ENCODE results near the gene PPP2R5C.

The PPP2R5C gene

GRCh38 chr14:101950516-101951215, 189.2 kb downstream of the PPP2R5C start:
- no peak for TF ChIP-seq Cebpa-rat (IDR thresholded peaks at IDR 0.05)
- H3K9me3 ChIP-seq: no peaks in the 10 kb centered on the region
- no peak overlapping the region for H3K9ac ChIP-seq
- no peaks in the 10 kb centered on the region for H3K27me3 ChIP-seq
- no peaks in the 10 kb centered on the region for H3K36me3 ChIP-seq
- H3K27ac ChIP-seq: no peak overlapping the region
- no peak overlapping the region for H3K4me2 ChIP-seq
- peaks cover 22% of the 10 kb centered on the region for H3K4me1 ChIP-seq
- H3K4me3 ChIP-seq: no peak overlapping the region
- H4K20me1 ChIP-seq: no peaks in the 10 kb centered on the region

DNA sequence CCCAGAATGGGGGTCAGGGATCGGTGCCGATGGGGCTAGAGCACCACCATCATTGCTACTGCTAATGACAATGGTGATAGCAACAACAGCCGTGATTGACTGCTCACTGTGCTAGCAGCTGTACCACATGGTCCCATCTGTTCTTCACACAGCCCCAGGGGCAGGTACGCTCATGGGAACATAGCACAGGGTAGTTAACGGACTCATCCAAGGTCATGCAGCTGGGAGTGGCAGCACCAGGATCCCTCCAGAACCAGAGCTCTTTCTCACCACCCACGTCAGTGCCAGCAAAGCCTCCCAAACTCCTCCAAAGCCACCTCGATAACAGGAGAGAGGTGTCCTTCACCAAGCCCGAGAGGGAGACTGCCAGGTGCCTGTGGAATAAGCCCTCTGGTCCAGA, 191.6 kb downstream of the PPP2R5C start:
- no peak overlapping the region for H3K4me2 ChIP-seq
- no peaks in the 10 kb centered on the region for H4K20me1 ChIP-seq
- no peaks in the 10 kb centered on the region for H3K9me3 ChIP-seq
- no peak overlapping the region for H3K4me3 ChIP-seq
- peaks cover 14% of the 10 kb centered on the region for H3K4me1 ChIP-seq
- no peak overlapping the region for H3K27ac ChIP-seq
- H3K27me3 ChIP-seq: no peaks in the 10 kb centered on the region
- no peak for TF ChIP-seq Cebpa-rat (IDR thresholded peaks at IDR 0.05)
- 0 out of 2 replicates have a peak overlapping the region, but pooled peaks have one; percentile 24 for H3K9ac ChIP-seq
- H3K36me3 ChIP-seq: no peaks in the 10 kb centered on the region

DNA sequence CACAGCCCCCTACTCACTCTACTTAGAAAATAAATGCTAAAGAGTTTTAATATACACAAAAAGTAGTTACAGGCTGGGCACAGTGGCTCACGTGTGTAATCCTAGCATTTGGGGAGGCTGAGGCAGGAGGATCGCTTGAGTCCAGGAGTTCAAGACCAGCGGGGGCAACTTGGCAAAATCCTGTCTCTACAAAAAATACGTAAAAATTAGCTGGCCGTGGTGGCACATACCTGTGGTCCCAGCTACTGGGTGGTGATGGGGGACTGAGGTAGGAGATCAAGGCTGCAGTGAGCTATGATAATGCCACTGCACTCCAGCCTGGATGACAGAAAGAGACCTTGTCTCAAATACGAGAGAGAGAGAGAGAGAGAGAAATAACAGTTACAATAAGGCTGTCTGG, 193.0 kb downstream of the PPP2R5C start:
- TF ChIP-seq Cebpa-rat (IDR thresholded peaks at IDR 0.05): no peak
- Histone ChIP-seq H3K27me3 (no peaks in the 10 kb centered on the region), H3K9me3 (no peaks in the 10 kb centered on the region), H3K4me2 (no peak overlapping the region), H4K20me1 (no peaks in the 10 kb centered on the region), H3K4me1 (peaks cover 4% of the 10 kb centered on the region), H3K27ac (no peak overlapping the region), H3K9ac (no peak overlapping the region), H3K4me3 (no peak overlapping the region), H3K36me3 (no peaks in the 10 kb centered on the region)

- Histone ChIP-seq H3K36me3 (no peaks in the 10 kb centered on the region), H3K27me3 (no peaks in the 10 kb centered on the region), H3K4me2 (no peak overlapping the region), H3K9me3 (no peaks in the 10 kb centered on the region), H4K20me1 (no peaks in the 10 kb centered on the region), H3K4me3 (no peak overlapping the region), H3K4me1 (peaks cover 8% of the 10 kb centered on the region; the same call in 1 of the 2 replicates), H3K9ac (no peak overlapping the region), H3K27ac (no peak overlapping the region)
- TF ChIP-seq Cebpa-rat (IDR thresholded peaks at IDR 0.05): no peak
These were observed 194.2 kb downstream of the PPP2R5C start for GRCh38 chr14:101955695-101956161.

DNA sequence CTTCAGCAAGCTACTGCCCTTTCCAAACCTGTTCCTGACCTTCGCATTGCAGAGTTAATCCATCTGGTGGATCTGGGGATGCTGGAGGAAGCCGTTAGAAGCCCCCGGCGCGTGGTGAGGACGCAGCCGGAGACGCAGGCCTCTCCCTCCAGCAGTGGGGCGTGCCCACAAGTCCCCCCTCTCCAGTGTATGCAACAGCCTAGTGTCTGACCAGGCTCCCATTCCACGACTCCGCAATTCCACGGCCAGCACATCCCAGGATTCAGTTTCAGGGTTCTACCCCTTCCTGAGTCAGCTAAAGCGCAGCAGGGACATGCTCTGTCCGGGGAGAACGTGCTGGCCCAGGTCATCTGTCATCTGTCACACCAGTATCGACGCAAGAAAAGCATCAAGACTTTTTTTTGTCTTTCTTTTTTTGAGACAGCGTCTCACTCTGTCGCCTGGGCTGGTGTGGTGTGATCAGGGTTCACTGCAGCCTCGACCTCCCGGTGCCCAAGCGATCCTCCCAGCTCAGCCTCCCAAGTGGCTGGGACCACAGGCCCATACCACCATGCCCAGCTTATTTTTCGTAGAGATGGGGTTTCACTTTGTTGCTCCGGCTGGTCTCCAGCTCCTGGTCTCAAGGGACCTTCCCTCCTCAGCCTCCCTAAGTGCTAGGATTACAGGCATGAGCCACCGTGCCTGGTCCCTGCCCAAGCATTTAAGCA, 194.8 kb downstream of the PPP2R5C start:
- H3K4me1 ChIP-seq: peaks cover 12% of the 10 kb centered on the region; the same call in 1 of the 2 replicates
- H3K36me3 ChIP-seq: no peaks in the 10 kb centered on the region
- H3K9ac ChIP-seq: no peak overlapping the region
- H3K4me2 ChIP-seq: no peak overlapping the region
- no peak overlapping the region for H3K4me3 ChIP-seq
- no peak overlapping the region for H3K27ac ChIP-seq
- no peak for TF ChIP-seq Cebpa-rat (IDR thresholded peaks at IDR 0.05)
- no peaks in the 10 kb centered on the region for H4K20me1 ChIP-seq
- no peaks in the 10 kb centered on the region for H3K27me3 ChIP-seq
- no peaks in the 10 kb centered on the region for H3K9me3 ChIP-seq

- no peaks in the 10 kb centered on the region for H3K27me3 ChIP-seq
- H3K4me2 ChIP-seq: no peak overlapping the region
- H3K27ac ChIP-seq: no peak overlapping the region
- H3K4me3 ChIP-seq: no peak overlapping the region
- H4K20me1 ChIP-seq: no peaks in the 10 kb centered on the region
- peaks cover 15% of the 10 kb centered on the region; the same call in 1 of the 2 replicates for H3K4me1 ChIP-seq
- H3K9ac ChIP-seq: peak overlapping the region; percentile 50; the same call in 1 of the 2 replicates
- no peak for TF ChIP-seq Cebpa-rat (IDR thresholded peaks at IDR 0.05)
- H3K9me3 ChIP-seq: no peaks in the 10 kb centered on the region
- no peaks in the 10 kb centered on the region for H3K36me3 ChIP-seq
These were observed 196.1 kb downstream of the PPP2R5C start for GRCh38 chr14:101957406-101958234.

GRCh38 chr14:101958418-101959180, 197.1 kb downstream of the PPP2R5C start:
- peak overlapping the region; percentile 50; the same call in 1 of the 2 replicates for H3K9ac ChIP-seq
- no peaks in the 10 kb centered on the region for H3K36me3 ChIP-seq
- no peak overlapping the region for H3K4me3 ChIP-seq
- no peaks in the 10 kb centered on the region for H3K9me3 ChIP-seq
- no peaks in the 10 kb centered on the region for H3K27me3 ChIP-seq
- peaks cover 24% of the 10 kb centered on the region for H3K4me1 ChIP-seq
- no peak overlapping the region for H3K27ac ChIP-seq
- no peak for TF ChIP-seq Cebpa-rat (IDR thresholded peaks at IDR 0.05)
- H3K4me2 ChIP-seq: no peak overlapping the region
- H4K20me1 ChIP-seq: no peaks in the 10 kb centered on the region

GRCh38 chr14:101959277-101959676, 197.8 kb downstream of the PPP2R5C start:
- Histone ChIP-seq H3K4me1 (peaks cover 29% of the 10 kb centered on the region), H3K9me3 (no peaks in the 10 kb centered on the region), H3K36me3 (no peaks in the 10 kb centered on the region), H3K4me3 (no peak overlapping the region), H3K27ac (no peak overlapping the region), H3K9ac (no peak overlapping the region), H4K20me1 (no peaks in the 10 kb centered on the region), H3K27me3 (no peaks in the 10 kb centered on the region), H3K4me2 (no peak overlapping the region)
- TF ChIP-seq Cebpa-rat (IDR thresholded peaks at IDR 0.05): no peak

DNA sequence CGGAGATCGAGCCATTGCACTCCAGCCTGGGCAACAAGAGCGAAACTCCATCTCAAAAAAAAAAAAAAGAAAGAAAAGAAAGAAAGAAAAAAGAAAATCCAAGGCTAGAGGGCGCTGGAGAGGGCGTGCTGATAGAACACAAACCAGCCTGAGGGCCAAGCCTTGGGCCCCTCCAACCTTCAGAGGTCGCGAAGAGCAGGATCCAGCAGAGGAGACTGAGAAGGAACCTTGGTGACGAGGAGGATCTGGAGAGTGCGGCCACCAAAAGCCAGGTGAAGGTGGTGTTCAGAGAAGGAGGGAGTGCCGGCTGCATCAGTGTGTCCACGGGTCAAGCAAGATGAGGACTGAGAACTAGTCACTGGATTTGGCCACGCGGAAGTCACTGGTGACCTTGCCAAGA, 198.7 kb downstream of the PPP2R5C start:
- no peak for TF ChIP-seq Cebpa-rat (IDR thresholded peaks at IDR 0.05)
- Histone ChIP-seq H4K20me1 (peaks cover 8% of the 10 kb centered on the region), H3K27ac (peak overlapping the region; percentile 13; the same call in 1 of the 2 replicates), H3K4me1 (peaks cover 29% of the 10 kb centered on the region), H3K4me3 (no peak overlapping the region), H3K9ac (no peak overlapping the region), H3K36me3 (no peaks in the 10 kb centered on the region), H3K4me2 (no peak overlapping the region), H3K9me3 (no peaks in the 10 kb centered on the region), H3K27me3 (no peaks in the 10 kb centered on the region)

Measured in BLaER1 (cell line).